ENCODE measurements around the gene CSRP2. TPM values are rescaled to one million over a fixed set of nuclear protein-coding genes. Genes with fewer than 3 reads are reported as not detected.

Gene CSRP2
- polyA plus RNA-seq, 3 donors = 0.07 TPM; not detected in 2

GRCh38 chr12:76866726-76867125 is 12.1 kb downstream of the CSRP2 start:
- Mint-ChIP-seq H3K4me3 (no peak overlapping the region), H3K4me1 (no peaks in the 10 kb centered on the region), H3K27ac (no peak overlapping the region)

GRCh38 chr12:76866151-76866567 is 12.7 kb downstream of the CSRP2 start:
- Histone ChIP-seq H2AFZ (ENCODE audit: insufficient read depth, low read depth, low read length, poor library complexity, severe bottlenecking) (no peak overlapping the region), H3K27me3 (ENCODE audit: control insufficient read depth in 2 of 2, insufficient read depth in 2 of 2, low read length in 2 of 2) (no peaks in the 10 kb centered on the region), H3K9ac (ENCODE audit: insufficient read depth, low read length, poor library complexity, severe bottlenecking) (no peak overlapping the region), H3K4me1 (ENCODE audit: control insufficient read depth in 1 of 2, insufficient read depth in 2 of 2, low read length in 2 of 2) (no peaks in the 10 kb centered on the region), H3K9me3 (replicated peaks in 1 of 2; ENCODE audit: control insufficient read depth in 1 of 2, insufficient read depth in 1 of 2, low read length in 2 of 2) (no peaks in the 10 kb centered on the region), H3K27ac (ENCODE audit: low read depth in 1 of 2, low read length in 2 of 2) (no peak overlapping the region), H3K79me2 (ENCODE audit: insufficient read depth, low read length) (no peaks in the 10 kb centered on the region), H3K36me3 (replicated peaks in 1 of 2; ENCODE audit: control insufficient read depth in 1 of 2, insufficient read depth in 2 of 2, low read length in 2 of 2) (no peaks in the 10 kb centered on the region), H4K20me1 (ENCODE audit: insufficient read depth, low read length) (no peaks in the 10 kb centered on the region), H3K4me2 (replicated peaks; ENCODE audit: extremely low read depth, low read length, poor library complexity, severe bottlenecking) (no peak overlapping the region), H3K4me3 (replicated peaks in 1 of 3; ENCODE audit: low read depth in 2 of 3, low read length in 3 of 3) (no peak overlapping the region)
- Mint-ChIP-seq H3K27me3 (ENCODE audit: low read depth in 3 of 3) (peaks cover 0 to 3% (median 0%) of the 10 kb centered on the region in 3 donors), H3K27ac (no peak overlapping the region), H3K9me3 (no peaks in the 10 kb centered on the region), H3K4me3 (no peak overlapping the region), H3K4me1 (no peaks in the 10 kb centered on the region), H3K36me3 (no peaks in the 10 kb centered on the region)
- intact Hi-C loops (cut with micrococcal nuclease) = no loop called here
- no peak for DNase-seq
- WGBS (ENCODE audit: insufficient coverage) = 97% methylated on average over 7 of the region's 8 CpGs
- no peak for TF ChIP-seq CTCF (IDR thresholded peaks at IDR 0.05)

More at GRCh38 chr12:76866726-76867125, 12.1 kb downstream of the CSRP2 start:
- no peaks in the 10 kb centered on the region for H3K4me1 ChIP-seq (ENCODE audit: control insufficient read depth in 1 of 2, insufficient read depth in 2 of 2, low read length in 2 of 2)
- Mint-ChIP-seq H3K9me3 (no peaks in the 10 kb centered on the region), H3K36me3 (no peaks in the 10 kb centered on the region), H3K27me3 (ENCODE audit: low read depth in 3 of 3) (peaks cover 0 to 3% (median 0%) of the 10 kb centered on the region in 3 donors)
- H3K27me3 ChIP-seq (ENCODE audit: control insufficient read depth in 2 of 2, insufficient read depth in 2 of 2, low read length in 2 of 2) = no peaks in the 10 kb centered on the region
- 94% methylated on average over 6 of the region's 8 CpGs for WGBS (ENCODE audit: insufficient coverage)
- H3K9me3 ChIP-seq (replicated peaks in 1 of 2; ENCODE audit: control insufficient read depth in 1 of 2, insufficient read depth in 1 of 2, low read length in 2 of 2) = no peaks in the 10 kb centered on the region
- H2AFZ ChIP-seq (ENCODE audit: insufficient read depth, low read depth, low read length, poor library complexity, severe bottlenecking) = no peak overlapping the region
- H3K79me2 ChIP-seq (ENCODE audit: insufficient read depth, low read length) = no peaks in the 10 kb centered on the region
- no peak for DNase-seq
- H3K4me3 ChIP-seq (replicated peaks in 1 of 3; ENCODE audit: low read depth in 2 of 3, low read length in 3 of 3) = no peak overlapping the region
- intact Hi-C loops (cut with micrococcal nuclease) = no loop called here
- H3K9ac ChIP-seq (ENCODE audit: insufficient read depth, low read length, poor library complexity, severe bottlenecking) = no peak overlapping the region
- no peak overlapping the region for H3K4me2 ChIP-seq (replicated peaks; ENCODE audit: extremely low read depth, low read length, poor library complexity, severe bottlenecking)
- H4K20me1 ChIP-seq (ENCODE audit: insufficient read depth, low read length) = no peaks in the 10 kb centered on the region
- no peak overlapping the region for H3K27ac ChIP-seq (ENCODE audit: low read depth in 1 of 2, low read length in 2 of 2)
- TF ChIP-seq CTCF (IDR thresholded peaks at IDR 0.05) = no peak
- no peaks in the 10 kb centered on the region for H3K36me3 ChIP-seq (replicated peaks in 1 of 2; ENCODE audit: control insufficient read depth in 1 of 2, insufficient read depth in 2 of 2, low read length in 2 of 2)
